ENCODE data around the gene IFT25.

The IFT25 gene

GRCh38 chr1:53945433-53946251, at the start of gene IFT25 (continued):
- TF ChIP-seq ZBTB17 (tag by site-specific recombination; IDR thresholded peaks at IDR 0.05) (peak; percentile 89), ZNF585B (tag by site-specific recombination; IDR thresholded peaks at IDR 0.05) (no peak; the same call in 1 of the 2 replicates), ZBTB48 (tag by site-specific recombination; IDR thresholded peaks at IDR 0.05) (peak; percentile 70), ZBTB21 (tag by site-specific recombination; IDR thresholded peaks at IDR 0.05) (0 out of 2 replicates have a peak, but pooled peaks have one; percentile 41), KLF10 (tag by site-specific recombination; IDR thresholded peaks at IDR 0.05) (peak; percentile 90), ZNF202 (tag by site-specific recombination; IDR thresholded peaks at IDR 0.05; ENCODE audit: borderline replicate concordance) (no peak), SP2 (tag by site-specific recombination; IDR thresholded peaks at IDR 0.05) (peak; percentile 71), YY1 (tag by site-specific recombination; IDR thresholded peaks at IDR 0.05) (no peak), ZNF366 (tag by site-specific recombination; conservative IDR thresholded peaks at IDR 0.05) (no peak), ZNF747 (tag by site-specific recombination; IDR thresholded peaks at IDR 0.05) (no peak), ZNF24 (tag by site-specific recombination; IDR thresholded peaks at IDR 0.05) (peak; percentile 84), SP3 (tag by site-specific recombination; IDR thresholded peaks at IDR 0.05) (peak; percentile 90), BCL11A (tag by site-specific recombination; IDR thresholded peaks at IDR 0.05; ENCODE audit: low read depth) (no peak), ZNF530 (tag by site-specific recombination; IDR thresholded peaks at IDR 0.05; ENCODE audit: low read depth) (no peak), PBX3 (CRISPR knock-in tag; IDR thresholded peaks at IDR 0.05) (peak; percentile 69; the same call in 1 of the 2 replicates), ZNF76 (tag by site-specific recombination; IDR thresholded peaks at IDR 0.05; ENCODE audit: borderline replicate concordance, low read depth) (peak; percentile 81), GLIS1 (tag by site-specific recombination; IDR thresholded peaks at IDR 0.05) (peak; percentile 98), PRDM4 (tag by site-specific recombination; IDR thresholded peaks at IDR 0.05) (no peak), ZNF621 (tag by site-specific recombination; IDR thresholded peaks at IDR 0.05) (no peak), ZSCAN16 (tag by site-specific recombination; IDR thresholded peaks at IDR 0.05) (no peak), ZNF529 (tag by site-specific recombination; IDR thresholded peaks at IDR 0.05; ENCODE audit: insufficient replicate concordance) (no peak), ZSCAN5A (tag by site-specific recombination; IDR thresholded peaks at IDR 0.05) (peak; percentile 88)
- TF ChIP-seq, protein P1, sequence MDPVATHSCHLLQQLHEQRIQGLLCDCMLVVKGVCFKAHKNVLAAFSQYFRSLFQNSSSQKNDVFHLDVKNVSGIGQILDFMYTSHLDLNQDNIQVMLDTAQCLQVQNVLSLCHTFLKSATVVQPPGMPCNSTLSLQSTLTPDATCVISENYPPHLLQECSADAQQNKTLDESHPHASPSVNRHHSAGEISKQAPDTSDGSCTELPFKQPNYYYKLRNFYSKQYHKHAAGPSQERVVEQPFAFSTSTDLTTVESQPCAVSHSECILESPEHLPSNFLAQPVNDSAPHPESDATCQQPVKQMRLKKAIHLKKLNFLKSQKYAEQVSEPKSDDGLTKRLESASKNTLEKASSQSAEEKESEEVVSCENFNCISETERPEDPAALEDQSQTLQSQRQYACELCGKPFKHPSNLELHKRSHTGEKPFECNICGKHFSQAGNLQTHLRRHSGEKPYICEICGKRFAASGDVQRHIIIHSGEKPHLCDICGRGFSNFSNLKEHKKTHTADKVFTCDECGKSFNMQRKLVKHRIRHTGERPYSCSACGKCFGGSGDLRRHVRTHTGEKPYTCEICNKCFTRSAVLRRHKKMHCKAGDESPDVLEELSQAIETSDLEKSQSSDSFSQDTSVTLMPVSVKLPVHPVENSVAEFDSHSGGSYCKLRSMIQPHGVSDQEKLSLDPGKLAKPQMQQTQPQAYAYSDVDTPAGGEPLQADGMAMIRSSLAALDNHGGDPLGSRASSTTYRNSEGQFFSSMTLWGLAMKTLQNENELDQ (tag by site-specific recombination; IDR thresholded peaks at IDR 0.05; ENCODE audit: low read depth), result no peak
- TF ChIP-seq, protein P2, sequence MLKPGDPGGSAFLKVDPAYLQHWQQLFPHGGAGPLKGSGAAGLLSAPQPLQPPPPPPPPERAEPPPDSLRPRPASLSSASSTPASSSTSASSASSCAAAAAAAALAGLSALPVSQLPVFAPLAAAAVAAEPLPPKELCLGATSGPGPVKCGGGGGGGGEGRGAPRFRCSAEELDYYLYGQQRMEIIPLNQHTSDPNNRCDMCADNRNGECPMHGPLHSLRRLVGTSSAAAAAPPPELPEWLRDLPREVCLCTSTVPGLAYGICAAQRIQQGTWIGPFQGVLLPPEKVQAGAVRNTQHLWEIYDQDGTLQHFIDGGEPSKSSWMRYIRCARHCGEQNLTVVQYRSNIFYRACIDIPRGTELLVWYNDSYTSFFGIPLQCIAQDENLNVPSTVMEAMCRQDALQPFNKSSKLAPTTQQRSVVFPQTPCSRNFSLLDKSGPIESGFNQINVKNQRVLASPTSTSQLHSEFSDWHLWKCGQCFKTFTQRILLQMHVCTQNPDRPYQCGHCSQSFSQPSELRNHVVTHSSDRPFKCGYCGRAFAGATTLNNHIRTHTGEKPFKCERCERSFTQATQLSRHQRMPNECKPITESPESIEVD (tag by site-specific recombination; IDR thresholded peaks at IDR 0.05), result no peak
- TF ChIP-seq, protein P3, sequence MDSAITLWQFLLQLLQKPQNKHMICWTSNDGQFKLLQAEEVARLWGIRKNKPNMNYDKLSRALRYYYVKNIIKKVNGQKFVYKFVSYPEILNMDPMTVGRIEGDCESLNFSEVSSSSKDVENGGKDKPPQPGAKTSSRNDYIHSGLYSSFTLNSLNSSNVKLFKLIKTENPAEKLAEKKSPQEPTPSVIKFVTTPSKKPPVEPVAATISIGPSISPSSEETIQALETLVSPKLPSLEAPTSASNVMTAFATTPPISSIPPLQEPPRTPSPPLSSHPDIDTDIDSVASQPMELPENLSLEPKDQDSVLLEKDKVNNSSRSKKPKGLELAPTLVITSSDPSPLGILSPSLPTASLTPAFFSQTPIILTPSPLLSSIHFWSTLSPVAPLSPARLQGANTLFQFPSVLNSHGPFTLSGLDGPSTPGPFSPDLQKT (IDR thresholded peaks at IDR 0.05; ENCODE audit: borderline replicate concordance, low read depth, low read length), result no peak
- TF ChIP-seq, protein P4, sequence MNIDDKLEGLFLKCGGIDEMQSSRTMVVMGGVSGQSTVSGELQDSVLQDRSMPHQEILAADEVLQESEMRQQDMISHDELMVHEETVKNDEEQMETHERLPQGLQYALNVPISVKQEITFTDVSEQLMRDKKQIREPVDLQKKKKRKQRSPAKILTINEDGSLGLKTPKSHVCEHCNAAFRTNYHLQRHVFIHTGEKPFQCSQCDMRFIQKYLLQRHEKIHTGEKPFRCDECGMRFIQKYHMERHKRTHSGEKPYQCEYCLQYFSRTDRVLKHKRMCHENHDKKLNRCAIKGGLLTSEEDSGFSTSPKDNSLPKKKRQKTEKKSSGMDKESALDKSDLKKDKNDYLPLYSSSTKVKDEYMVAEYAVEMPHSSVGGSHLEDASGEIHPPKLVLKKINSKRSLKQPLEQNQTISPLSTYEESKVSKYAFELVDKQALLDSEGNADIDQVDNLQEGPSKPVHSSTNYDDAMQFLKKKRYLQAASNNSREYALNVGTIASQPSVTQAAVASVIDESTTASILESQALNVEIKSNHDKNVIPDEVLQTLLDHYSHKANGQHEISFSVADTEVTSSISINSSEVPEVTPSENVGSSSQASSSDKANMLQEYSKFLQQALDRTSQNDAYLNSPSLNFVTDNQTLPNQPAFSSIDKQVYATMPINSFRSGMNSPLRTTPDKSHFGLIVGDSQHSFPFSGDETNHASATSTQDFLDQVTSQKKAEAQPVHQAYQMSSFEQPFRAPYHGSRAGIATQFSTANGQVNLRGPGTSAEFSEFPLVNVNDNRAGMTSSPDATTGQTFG (tag by site-specific recombination; IDR thresholded peaks at IDR 0.05; ENCODE audit: borderline replicate concordance), result no peak

Data from HEK293 (cell line).